ENCODE data around the gene DMRTC2.

DMRTC2 gene

GRCh38 chr19:41897820-41898219, 53.0 kb downstream of the DMRTC2 start:
- no peak overlapping the region; the same call in 1 of the 2 replicates for H3K27ac ChIP-seq (ENCODE audit: extremely low read depth, low read depth, low read length)
- no peaks in the 10 kb centered on the region for H3K9me3 ChIP-seq (ENCODE audit: control insufficient read depth, insufficient read depth, low read depth, low read length)
- CTCF ChIA-PET = interaction anchor here (0.9 kb wide), 1 partner anchor 12 kb away, joined by 6 read pairs; no protein-coding TSS in a partner anchor
- peaks cover 53 to 55% of the 10 kb centered on the region in 2 experiments for H3K36me3 ChIP-seq (ENCODE audit: control insufficient read depth in 2 of 2, insufficient read depth in 1 of 2, low read length in 2 of 2)
- H3K4me3 ChIP-seq (ENCODE audit: low read depth, low read length) = no peak overlapping the region
- no peaks in the 10 kb centered on the region for H3K4me1 ChIP-seq (ENCODE audit: control insufficient read depth, insufficient read depth, low read length)
- POLR2A ChIA-PET = interaction anchor here (1.1 kb wide), 1 partner anchor 9 kb away, joined by 4 read pairs; no protein-coding TSS in a partner anchor
- no peak for TF ChIP-seq ZNF24 (tag by site-specific recombination; IDR thresholded peaks at IDR 0.05)

DNA sequence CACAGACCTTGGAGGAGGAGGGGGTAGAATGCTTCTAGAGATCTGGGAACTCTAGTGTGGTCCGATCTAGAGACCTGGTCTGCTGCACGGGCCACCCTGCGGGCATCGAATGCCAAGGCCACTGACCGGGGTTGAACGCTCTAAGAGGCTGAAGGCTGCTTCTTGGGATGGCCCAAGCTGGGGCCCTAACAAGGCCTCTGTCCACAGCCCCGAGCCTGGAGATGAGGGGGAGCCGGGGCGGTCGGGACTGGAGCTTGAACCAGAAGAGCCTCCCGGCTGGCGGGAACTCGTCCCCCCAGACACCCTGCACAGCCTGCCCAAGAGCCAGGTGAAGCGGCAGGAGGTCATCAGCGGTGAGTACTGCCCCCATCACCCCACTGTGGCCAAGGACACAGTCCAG, 53.4 kb downstream of the DMRTC2 start:
- TF ChIP-seq MYNN (tag by site-specific recombination; IDR thresholded peaks at IDR 0.05; ENCODE audit: borderline replicate concordance) (no peak), GLI4 (tag by site-specific recombination; IDR thresholded peaks at IDR 0.05) (peak; percentile 89; the same call in 1 of the 2 replicates)
- Histone ChIP-seq H3K27ac (ENCODE audit: extremely low read depth, low read depth, low read length) (no peak overlapping the region; the same call in 1 of the 2 replicates), H3K9me3 (ENCODE audit: control insufficient read depth, insufficient read depth, low read depth, low read length) (no peaks in the 10 kb centered on the region), H3K36me3 (ENCODE audit: control insufficient read depth in 2 of 2, insufficient read depth in 1 of 2, low read length in 2 of 2) (peaks cover 57 to 58% of the 10 kb centered on the region in 2 experiments), H3K4me1 (ENCODE audit: control insufficient read depth, insufficient read depth, low read length) (no peaks in the 10 kb centered on the region), H3K4me3 (ENCODE audit: low read depth, low read length) (no peak overlapping the region)
- ChIA-PET CTCF (interaction anchor here (0.6 to 0.9 kb wide), 4 partner anchors 12 to 338 kb away, joined by 3 to 6 read pairs (median 4); no protein-coding TSS in a partner anchor), POLR2A (interaction anchor here (1.1 kb wide), 1 partner anchor 10 kb away, joined by 4 read pairs; no protein-coding TSS in a partner anchor)
